Endothelial cell of umbilical vein (primary cell): ENCODE measurements around the gene INPP4B.

ENCODE experiments used
- EZH2 ChIP-seq: IDR thresholded peaks from 2 replicates; pipeline ENCODE4 v1.6.1; 2012; ENCODE audit warnings: borderline replicate concordance, low read depth, mild to moderate bottlenecking, moderate library complexity, low read length, inconsistent platforms; ENCODE audit not compliant: severe bottlenecking
- FOS ChIP-seq: IDR thresholded peaks from 2 replicates; pipeline ENCODE4 v1.6.1; 2011; ENCODE audit warnings: mild to moderate bottlenecking, low read length, moderate library complexity, borderline replicate concordance; ENCODE audit not compliant: insufficient read depth
- POLR2A ChIP-seq: IDR thresholded peaks from 2 replicates; pipeline ENCODE4 v1.6.1; 2012; ENCODE audit warnings: low read depth, mild to moderate bottlenecking, control low read depth, low read length
- TF ChIP-seq, protein P1 (sequence below), 2 donors: IDR thresholded peaks; 1 replicate in 1 of 2; 2 replicates in 1 of 2; pipeline ENCODE4 v1.5.1; 2011; ENCODE audit warnings: low read length in 2 of 2, mild to moderate bottlenecking in 2 of 2, moderate library complexity in 2 of 2, control low read depth in 1 of 2, inconsistent platforms in 1 of 2, low read depth in 1 of 2; ENCODE audit not compliant: insufficient read depth in 1 of 2; ENCODE audit errors: extremely low read depth in 1 of 2

DNA sequence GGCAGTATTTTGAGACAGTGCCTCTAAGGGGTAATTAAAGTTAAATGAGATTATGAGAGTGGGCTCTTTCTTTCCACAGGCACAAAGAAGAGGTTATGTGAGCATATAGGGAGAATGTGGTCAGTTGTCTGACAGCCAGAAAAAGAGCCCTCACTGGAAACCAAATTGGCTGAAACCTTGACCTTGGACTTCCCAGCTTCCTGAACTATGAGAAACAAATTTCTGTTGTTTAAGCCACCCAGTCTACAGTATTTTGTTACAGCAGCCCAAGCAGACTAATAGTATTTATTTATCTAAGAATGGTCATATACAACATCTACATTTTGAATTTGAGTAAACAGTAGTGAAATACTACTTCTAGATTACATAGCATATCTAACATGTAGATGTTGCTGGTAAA lies 736.0 kb downstream of the INPP4B start:
- TF ChIP-seq, protein P1, sequence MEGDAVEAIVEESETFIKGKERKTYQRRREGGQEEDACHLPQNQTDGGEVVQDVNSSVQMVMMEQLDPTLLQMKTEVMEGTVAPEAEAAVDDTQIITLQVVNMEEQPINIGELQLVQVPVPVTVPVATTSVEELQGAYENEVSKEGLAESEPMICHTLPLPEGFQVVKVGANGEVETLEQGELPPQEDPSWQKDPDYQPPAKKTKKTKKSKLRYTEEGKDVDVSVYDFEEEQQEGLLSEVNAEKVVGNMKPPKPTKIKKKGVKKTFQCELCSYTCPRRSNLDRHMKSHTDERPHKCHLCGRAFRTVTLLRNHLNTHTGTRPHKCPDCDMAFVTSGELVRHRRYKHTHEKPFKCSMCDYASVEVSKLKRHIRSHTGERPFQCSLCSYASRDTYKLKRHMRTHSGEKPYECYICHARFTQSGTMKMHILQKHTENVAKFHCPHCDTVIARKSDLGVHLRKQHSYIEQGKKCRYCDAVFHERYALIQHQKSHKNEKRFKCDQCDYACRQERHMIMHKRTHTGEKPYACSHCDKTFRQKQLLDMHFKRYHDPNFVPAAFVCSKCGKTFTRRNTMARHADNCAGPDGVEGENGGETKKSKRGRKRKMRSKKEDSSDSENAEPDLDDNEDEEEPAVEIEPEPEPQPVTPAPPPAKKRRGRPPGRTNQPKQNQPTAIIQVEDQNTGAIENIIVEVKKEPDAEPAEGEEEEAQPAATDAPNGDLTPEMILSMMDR (IDR thresholded peaks at IDR 0.05; ENCODE audit: extremely low read depth in 1 of 2, insufficient read depth in 1 of 2, low read depth in 1 of 2, low read length in 2 of 2), result no peak
- TF ChIP-seq EZH2 (no peak), FOS (no peak), POLR2A (no peak)
